Uterus (tissue), 2 donors: ENCODE measurements around the gene OFD1.

ENCODE experiments used
- POLR2A ChIP-seq, 2 donors: fragments of 450-650 bp; IDR thresholded peaks; one replicate each; pipeline ENCODE4 v1.6.1; 2016; ENCODE audit warnings: antibody characterized with exemption in 2 of 2, mild to moderate bottlenecking in 1 of 2, moderate library complexity in 1 of 2
- TF ChIP-seq, protein P1 (sequence below), 4 experiments: fragments of 200-600 bp in 2 of 4; fragments of 450-650 bp in 2 of 4; sonication (generic) in 2 of 4; IDR thresholded peaks; one replicate each; pipeline ENCODE4 v1.5.1; 2016 to 2019; ENCODE audit warnings: antibody characterized with exemption in 4 of 4, mild to moderate bottlenecking in 2 of 4, moderate library complexity in 1 of 4

DNA sequence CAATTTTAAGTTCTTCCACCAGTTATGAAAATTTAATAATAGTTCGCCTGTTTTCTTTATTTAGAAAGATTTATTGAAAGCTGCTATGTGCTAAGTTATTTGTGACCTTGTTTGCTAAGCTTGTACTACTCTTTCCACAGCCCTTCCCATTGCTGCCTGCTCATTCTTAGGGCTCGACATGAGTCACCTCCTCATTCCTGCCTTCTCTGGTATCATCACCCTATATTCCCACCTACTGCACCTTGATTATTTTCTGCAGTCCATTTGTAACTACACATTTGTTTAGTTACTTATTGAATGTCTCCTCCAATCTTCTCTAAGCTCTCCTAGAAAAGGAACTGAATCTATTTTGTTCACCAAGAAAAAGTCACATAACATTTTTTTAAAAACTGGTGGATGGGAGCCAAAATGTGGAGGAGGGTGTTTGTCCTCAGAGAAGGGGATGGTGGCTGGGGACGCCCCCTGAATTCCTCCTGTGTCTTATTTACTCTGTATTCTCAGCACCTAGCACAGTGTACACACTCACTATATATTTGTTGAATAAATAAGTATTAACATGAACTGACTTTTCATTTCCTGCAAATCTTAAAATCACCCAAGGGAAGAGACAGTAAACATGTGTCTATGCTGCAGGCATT is 49.3 kb upstream of the OFD1 start:
- TF ChIP-seq, protein P1, sequence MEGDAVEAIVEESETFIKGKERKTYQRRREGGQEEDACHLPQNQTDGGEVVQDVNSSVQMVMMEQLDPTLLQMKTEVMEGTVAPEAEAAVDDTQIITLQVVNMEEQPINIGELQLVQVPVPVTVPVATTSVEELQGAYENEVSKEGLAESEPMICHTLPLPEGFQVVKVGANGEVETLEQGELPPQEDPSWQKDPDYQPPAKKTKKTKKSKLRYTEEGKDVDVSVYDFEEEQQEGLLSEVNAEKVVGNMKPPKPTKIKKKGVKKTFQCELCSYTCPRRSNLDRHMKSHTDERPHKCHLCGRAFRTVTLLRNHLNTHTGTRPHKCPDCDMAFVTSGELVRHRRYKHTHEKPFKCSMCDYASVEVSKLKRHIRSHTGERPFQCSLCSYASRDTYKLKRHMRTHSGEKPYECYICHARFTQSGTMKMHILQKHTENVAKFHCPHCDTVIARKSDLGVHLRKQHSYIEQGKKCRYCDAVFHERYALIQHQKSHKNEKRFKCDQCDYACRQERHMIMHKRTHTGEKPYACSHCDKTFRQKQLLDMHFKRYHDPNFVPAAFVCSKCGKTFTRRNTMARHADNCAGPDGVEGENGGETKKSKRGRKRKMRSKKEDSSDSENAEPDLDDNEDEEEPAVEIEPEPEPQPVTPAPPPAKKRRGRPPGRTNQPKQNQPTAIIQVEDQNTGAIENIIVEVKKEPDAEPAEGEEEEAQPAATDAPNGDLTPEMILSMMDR (IDR thresholded peaks at IDR 0.05): no peak
- TF ChIP-seq POLR2A (IDR thresholded peaks at IDR 0.05): no peak
